Panc1 (cell line): Measurements from ENCODE around the gene C1orf87.

ENCODE experiments used
- TF ChIP-seq, protein P1 (sequence below): fragments of 450-650 bp; IDR thresholded peaks from 2 replicates; pipeline ENCODE4 v1.5.1; 2017; ENCODE audit warnings: mild to moderate bottlenecking
- TF ChIP-seq, protein P2 (sequence below), 2 experiments: IDR thresholded peaks; 2 replicates each; pipeline ENCODE4 v1.6.1; 2011 to 2012; ENCODE audit warnings: low read depth in 2 of 2, control low read depth in 1 of 2, low read length in 1 of 2, mild to moderate bottlenecking in 1 of 2, moderate library complexity in 1 of 2; ENCODE audit not compliant: insufficient read depth in 1 of 2

DNA sequence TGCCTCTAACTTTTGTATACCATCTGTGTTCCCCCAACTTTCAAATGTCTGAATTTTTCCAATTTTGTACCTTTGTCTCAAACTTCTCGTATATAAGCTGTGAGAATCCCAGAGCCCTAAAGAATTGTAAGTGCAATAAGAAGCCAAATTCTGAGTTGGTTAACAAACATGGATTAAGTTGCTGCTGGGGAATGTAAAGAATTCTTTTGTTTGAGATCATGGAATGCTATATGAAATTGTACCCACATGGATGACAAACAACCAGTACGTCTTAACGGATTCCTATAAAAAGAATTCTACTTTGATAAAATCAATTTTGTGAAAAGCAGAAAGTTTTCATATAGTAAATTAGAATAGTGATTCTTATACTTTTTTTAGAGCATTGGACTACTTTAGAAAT, 74.6 kb downstream of the C1orf87 start:
- TF ChIP-seq, protein P1, sequence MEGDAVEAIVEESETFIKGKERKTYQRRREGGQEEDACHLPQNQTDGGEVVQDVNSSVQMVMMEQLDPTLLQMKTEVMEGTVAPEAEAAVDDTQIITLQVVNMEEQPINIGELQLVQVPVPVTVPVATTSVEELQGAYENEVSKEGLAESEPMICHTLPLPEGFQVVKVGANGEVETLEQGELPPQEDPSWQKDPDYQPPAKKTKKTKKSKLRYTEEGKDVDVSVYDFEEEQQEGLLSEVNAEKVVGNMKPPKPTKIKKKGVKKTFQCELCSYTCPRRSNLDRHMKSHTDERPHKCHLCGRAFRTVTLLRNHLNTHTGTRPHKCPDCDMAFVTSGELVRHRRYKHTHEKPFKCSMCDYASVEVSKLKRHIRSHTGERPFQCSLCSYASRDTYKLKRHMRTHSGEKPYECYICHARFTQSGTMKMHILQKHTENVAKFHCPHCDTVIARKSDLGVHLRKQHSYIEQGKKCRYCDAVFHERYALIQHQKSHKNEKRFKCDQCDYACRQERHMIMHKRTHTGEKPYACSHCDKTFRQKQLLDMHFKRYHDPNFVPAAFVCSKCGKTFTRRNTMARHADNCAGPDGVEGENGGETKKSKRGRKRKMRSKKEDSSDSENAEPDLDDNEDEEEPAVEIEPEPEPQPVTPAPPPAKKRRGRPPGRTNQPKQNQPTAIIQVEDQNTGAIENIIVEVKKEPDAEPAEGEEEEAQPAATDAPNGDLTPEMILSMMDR, result no peak
- TF ChIP-seq, protein P2, sequence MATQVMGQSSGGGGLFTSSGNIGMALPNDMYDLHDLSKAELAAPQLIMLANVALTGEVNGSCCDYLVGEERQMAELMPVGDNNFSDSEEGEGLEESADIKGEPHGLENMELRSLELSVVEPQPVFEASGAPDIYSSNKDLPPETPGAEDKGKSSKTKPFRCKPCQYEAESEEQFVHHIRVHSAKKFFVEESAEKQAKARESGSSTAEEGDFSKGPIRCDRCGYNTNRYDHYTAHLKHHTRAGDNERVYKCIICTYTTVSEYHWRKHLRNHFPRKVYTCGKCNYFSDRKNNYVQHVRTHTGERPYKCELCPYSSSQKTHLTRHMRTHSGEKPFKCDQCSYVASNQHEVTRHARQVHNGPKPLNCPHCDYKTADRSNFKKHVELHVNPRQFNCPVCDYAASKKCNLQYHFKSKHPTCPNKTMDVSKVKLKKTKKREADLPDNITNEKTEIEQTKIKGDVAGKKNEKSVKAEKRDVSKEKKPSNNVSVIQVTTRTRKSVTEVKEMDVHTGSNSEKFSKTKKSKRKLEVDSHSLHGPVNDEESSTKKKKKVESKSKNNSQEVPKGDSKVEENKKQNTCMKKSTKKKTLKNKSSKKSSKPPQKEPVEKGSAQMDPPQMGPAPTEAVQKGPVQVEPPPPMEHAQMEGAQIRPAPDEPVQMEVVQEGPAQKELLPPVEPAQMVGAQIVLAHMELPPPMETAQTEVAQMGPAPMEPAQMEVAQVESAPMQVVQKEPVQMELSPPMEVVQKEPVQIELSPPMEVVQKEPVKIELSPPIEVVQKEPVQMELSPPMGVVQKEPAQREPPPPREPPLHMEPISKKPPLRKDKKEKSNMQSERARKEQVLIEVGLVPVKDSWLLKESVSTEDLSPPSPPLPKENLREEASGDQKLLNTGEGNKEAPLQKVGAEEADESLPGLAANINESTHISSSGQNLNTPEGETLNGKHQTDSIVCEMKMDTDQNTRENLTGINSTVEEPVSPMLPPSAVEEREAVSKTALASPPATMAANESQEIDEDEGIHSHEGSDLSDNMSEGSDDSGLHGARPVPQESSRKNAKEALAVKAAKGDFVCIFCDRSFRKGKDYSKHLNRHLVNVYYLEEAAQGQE (IDR thresholded peaks at IDR 0.05; ENCODE audit: insufficient read depth in 1 of 2, low read depth in 2 of 2, low read length in 1 of 2), result no peak
